Left forelimb (tissue), 1 donor: ENCODE data around the gene DCAF17.
A peak's percentile ranks its signal among the peaks of the same experiment; 100 is the strongest.
"Not testable (repeated sequence)": the region's sequence is repeated elsewhere in the genome, so short reads cannot be mapped to it uniquely, and the experiment has no call there.

Experiments
- DNase-seq: peaks from one replicate; pipeline ENCODE4 v3.0.0-alpha.2; 2018; ENCODE audit warnings: low spot score

DCAF17 gene

DNA sequence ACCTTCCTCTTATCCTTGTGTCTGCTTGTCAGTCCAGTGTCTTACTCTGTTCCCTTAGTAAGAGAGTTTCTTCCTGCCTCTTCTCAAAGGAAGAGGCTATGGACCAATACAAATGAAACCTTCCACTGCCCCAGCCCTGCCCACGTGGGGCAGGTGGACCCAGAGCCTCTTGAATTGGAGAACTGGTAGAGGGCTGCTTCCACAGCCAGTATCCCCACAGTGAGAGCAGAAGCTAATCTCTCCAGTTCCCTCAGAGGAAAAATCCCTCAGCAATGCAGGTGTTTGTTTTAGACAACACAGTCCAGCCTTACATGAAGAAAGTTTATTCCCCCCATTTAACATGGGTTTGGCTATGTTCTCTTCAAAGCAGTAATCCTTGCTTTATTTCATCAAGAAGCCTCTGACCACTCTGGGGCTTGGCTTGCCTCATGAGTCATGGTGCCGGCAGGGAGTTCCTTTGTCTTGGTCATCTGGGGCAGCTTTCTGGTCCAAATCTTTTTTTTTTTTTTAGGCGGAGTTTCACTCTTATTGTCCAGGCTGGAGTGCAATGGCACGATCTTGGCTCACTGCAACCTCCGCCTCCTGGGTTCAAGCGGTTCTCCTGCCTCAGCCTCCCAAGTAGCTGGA lies 81.8 kb downstream of the DCAF17 start:
- DNase-seq: no peak

DNA sequence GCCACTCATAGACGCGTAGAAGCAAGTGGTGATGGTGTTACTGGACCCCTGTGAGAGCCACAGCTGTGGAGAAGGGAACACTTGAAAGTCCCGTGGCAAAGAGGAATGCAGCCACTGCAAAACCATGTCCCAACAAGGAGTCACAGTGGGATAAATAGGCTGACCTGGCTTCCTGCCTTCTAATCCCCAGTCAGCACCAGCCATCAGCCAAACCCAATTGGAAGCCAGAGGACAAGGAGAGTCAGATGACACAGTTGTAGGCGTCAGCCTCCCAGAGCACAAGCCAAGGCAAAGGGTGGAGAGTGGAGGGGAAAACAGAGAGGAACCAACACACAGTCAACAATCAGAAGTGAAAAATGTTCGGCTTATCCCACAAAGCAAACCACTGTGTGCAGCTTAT lies 82.8 kb downstream of the DCAF17 start:
- no peak for DNase-seq

DNA sequence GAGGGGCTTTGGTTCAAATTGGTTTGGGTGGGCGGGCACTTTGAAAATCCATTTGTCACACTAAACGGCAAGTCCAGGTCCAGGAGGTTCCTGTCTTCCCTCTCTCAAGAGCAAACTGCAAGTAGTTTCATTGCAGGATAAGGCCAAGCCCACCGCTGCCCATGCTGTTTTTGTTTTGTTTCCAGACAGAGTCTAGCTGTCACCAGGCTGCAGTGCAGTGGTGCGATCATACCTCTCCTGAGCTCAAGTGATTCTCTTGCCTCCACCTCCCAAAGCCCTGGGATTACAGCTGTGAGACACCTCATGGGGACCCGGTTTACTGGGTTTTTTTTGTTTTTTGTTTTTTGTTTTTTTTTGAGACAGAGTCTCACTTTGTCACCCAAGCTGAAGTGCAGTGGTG lies 86.4 kb downstream of the DCAF17 start:
- DNase-seq: no peak

DNA sequence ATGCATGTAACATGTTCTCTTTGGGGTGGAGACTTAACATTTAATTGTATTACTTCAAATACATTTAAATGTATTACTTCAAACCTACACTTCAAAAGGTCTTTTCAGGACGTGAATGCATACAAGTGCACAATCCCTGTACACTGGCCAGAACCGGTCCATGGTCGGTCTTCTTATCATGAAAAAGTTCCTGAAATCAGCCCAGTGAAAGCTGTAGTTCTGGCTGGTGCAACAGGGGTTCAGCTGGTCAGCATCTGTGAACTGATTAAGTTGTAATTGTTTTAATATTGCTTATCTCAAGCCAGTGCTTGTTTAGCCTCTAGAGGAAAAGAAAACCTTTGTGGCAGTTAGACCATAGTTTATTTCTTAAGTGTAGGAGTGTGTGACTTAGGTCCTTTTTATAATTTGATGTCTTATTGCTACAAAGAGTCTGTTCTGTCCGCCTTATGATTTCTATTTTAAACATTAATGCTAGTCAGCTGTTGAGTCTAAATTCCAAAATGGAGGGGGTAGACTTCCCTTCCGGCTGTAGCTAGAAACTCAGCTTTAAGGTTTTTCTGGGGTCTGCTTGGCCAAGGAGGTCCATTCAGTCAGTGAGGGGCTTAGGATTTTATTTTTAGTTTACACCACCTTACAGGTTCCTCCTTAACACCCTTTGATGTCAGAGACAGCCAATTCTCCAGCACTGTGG lies 87.5 kb downstream of the DCAF17 start:
- no peak for DNase-seq

DNA sequence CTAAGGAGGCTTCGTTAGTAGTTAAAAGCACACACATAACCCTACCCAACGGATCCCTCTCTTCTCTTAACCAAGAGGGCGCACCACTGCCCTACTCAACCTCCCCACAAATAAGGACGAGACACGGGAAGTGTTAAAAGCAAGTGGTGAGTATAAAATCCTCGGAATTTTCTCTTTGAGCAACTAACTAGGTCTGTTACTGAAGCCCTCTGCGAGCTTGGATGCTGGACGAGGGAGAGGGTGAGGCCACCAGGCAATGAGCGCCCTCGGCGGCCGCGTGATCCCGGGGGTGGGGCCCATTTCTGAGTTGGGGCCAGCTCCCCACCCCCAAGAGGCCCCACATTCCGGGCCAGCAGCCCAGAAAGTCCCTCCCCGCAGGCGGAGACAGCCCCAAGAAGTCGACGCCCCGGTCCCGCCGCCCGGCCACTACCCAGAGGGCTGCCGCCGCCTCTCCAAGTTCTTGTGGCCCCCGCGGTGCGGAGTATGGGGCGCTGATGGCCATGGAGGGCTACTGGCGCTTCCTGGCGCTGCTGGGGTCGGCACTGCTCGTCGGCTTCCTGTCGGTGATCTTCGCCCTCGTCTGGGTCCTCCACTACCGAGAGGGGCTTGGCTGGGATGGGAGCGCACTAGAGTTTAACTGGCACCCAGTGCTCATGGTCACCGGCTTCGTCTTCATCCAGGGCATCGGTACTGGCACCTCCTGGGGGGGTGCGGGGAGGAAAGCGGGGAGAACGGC lies 88.2 kb downstream of the DCAF17 start, which contains the start of gene CYBRD1:
CYBRD1 (plus strand) TSS at position 423 of the 736 bp plus-strand sequence; CDS start at position 495, 72 bp downstream.
- peak; percentile 92 for DNase-seq

DNA sequence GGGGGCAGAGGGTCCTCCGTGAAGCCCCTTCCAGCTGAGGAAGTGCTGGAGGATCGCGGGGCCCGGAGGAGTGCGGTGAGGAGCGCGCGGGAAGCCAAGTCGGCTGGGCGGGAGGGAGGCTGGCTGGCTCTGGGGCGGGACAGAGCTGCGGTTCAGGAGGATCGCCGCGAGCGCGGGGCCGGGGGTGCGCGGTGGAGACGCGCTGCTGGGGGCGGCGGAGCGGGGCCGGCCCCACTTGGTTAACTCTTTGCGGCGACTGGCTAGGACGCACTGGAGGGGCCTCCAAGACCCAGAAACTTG lies 88.7 kb downstream of the DCAF17 start:
- DNase-seq: peak; percentile 80

DNA sequence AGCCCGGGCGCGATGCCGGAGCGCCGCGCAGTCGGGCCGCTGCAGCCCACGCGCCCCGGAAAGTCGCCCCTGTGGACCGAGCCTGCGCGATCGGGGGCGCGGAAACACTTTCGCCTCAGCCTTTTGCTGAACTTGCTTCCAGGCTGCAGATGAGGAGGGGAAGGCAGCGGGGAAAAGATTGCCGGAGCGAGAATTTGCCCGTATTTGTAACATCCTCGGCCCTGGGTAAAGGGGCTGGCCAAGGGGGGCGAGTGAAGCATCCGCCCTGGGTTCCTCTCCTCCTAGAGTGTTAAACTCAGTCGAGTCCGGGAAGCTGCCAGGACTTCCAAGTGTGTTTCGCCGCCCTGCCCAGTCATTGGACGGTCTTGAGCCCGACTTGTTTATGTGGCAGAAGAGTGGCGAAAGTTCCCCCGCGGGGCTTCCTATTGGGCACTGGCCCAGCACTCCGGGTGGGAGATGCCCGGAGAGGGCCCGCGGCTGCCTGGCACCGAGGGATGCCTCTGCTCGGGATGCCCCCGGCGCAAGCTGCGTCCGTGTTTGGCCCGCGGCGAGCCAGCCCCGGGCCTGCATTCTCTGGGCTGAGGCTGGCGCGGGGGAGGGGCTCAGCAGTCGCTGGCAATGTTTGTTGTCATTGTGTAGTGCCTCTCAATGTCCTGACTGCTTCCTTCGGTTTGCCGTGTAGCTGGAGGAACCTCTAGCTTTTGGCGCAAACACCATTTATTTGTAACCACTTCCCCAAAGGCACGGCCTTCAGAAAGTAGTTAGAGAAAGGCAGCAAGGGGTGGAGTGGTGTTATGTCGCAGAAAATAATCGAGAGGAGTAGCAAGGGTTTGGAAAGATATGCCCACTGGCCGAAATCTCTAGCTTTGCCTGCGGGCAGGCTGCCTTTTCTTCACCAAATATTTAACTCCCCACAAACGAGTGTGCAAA lies 89.3 kb downstream of the DCAF17 start:
- DNase-seq: peak; percentile 84

DNA sequence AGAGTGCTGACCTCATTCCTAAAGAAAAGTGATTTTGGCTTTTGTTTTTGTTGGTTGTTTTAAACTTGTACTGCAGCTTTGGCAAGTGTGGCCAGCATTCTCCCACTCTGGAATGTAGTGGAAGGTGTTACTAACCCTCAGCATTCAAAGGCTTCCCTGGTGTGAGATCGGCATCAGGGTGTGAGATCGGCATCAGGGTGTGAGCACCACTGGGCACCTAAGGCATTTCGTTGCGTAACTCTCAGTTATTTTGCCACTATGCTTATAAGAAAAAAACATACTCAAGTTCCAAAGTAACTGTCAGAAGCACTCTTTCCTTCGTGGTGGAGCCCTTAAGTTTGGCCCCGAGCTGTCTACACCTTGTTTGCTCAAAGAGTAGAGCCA lies 90.0 kb downstream of the DCAF17 start:
- no peak for DNase-seq

DNA sequence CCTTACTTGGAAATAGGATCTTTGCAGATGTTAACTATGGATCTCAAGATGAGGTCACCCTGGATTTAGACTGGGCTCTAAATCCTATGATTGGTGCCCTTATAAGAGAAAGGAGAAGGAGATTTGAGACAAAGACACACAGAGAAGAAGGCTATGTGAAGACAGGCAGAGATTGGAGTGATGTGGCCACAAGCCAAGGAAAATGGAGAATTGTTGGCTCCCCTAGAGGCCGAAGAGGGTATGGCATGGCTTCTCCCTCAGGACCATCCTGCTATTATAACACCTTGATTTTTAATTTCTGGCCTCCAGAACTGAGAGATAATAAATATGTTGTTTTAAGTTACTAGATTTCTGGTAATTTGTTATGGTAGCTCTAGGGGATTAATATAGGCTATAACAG lies 95.9 kb downstream of the DCAF17 start:
- DNase-seq: no peak

DNA sequence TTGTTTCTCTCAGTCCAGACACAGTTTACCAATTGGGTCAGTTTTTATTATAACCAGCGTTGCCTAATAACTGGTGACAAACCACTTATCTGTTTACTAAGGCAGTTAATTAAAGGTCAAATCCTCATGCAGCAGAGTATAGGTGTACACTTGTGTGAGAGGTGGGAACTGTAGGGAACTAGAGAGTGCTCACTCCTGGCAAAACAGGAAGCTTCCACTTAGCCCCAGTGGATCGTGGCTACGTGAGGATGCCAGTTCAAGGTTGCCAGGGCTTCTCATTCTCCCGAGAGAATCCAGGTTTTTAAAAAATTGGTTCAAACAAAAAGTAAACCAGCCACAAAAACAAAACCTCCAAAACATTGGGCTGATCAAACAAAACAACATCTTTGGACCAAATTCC lies 96.4 kb downstream of the DCAF17 start:
- no peak for DNase-seq

DNA sequence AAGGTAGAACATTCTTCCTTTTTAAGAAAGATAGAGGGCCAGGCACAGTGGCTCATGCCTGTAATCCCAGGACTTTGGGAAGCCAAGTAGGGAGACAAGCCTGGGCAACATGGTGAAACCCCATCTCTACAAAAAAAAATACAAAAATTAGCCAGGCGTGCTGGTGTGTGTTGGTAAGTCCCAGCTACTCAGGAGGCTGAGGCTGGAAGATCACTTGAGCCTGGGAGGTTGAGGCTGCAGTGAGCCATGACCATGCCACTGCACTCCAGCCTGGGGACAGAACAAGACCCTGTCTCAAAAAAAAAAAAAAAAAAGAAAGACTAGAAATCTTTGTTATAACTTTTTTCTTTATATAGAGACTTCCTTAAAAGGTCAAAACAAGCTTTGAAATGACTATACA lies 96.8 kb downstream of the DCAF17 start:
- DNase-seq: not testable (repeated sequence)

DNA sequence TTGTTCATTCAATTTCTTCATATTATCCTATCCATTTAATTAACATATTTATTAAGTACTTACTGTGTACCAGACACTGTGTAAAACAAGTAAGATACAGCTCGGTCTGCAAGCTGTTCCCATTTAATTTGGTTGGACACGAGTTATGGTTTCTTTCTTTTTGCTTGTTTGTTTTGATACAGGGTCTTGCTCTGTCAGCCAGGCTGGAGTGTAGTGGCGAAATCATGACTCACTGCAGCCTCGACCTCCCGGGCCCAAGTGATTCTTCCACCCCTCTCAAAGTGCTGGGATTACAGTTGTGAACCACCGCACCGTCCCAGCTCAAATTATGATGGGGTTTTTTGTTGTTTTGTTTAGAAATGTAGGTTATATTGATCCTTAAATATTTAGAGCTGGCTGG lies 97.3 kb downstream of the DCAF17 start:
- DNase-seq: no peak

DNA sequence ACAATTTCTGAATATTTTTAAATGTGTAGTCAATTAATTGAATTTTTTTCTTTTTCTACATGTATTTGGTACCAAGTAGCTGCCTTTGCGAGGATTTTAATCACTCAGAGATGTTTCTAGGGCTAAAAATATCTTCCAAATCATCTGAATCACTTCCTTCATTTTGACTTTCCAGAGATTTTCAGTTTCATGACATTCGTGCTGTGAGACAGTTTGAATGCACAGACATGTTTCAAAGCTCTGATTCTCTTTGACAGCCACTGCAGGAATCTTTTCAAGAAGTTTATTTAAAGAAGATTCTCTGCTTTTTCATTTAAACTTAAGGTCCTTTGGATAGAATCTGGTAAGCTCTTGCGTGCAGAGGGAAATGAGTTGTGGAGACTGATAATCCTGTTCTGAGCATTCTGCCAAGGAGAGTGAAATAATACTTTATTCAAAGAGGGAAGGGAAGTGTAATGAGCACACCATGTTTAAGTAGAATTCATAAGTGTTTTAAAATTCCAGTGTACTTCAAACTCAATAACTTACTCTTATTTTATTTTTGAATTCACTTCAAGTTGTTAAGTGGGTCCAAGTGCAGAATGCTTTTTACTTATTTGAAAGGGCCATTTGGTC lies 97.9 kb downstream of the DCAF17 start:
- no peak for DNase-seq

DNA sequence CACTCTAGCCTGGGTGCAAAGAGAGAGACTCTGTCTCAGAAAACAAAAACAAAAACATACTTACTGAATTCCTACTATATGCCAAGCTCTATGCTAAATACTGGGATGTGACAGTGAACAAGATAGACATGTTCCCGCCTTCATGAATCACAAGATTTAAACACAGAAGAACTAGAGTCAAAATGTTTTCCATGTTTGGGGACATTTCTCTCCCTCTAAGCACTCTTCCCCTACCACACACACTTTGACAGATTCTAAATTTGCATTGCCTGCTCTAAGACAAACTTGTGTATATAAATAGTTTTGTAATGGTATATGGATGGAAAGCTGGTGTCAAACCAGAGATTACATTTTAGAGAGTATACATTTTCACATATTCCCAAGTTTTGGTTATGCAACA lies 99.3 kb downstream of the DCAF17 start:
- DNase-seq: no peak
